Ishikawa (cell line): Measurements from ENCODE around the gene ASRGL1.

Source experiments
- EGR1 ChIP-seq: IDR thresholded peaks from 2 replicates; pipeline ENCODE4 v1.6.1; 2012
- FOXM1 ChIP-seq: IDR thresholded peaks from 2 replicates; pipeline ENCODE4 v1.6.1; 2012; ENCODE audit warnings: low read depth, borderline replicate concordance
- NFIC ChIP-seq: IDR thresholded peaks from 2 replicates; pipeline ENCODE4 v1.6.1; 2012
- TAF1 ChIP-seq: IDR thresholded peaks from 2 replicates; pipeline ENCODE4 v1.6.1; 2012; ENCODE audit warnings: low read depth, mild to moderate bottlenecking
- TEAD4 ChIP-seq: IDR thresholded peaks from 2 replicates; pipeline ENCODE4 v1.6.1; 2012
- YY1 ChIP-seq: IDR thresholded peaks from 2 replicates; pipeline ENCODE4 v1.6.1; 2012; ENCODE audit warnings: low read depth
- ZBTB7A ChIP-seq: IDR thresholded peaks from 2 replicates; pipeline ENCODE4 v1.6.1; 2012; ENCODE audit warnings: low read depth
- TF ChIP-seq, protein P1 (sequence below): IDR thresholded peaks from 2 replicates; pipeline ENCODE4 v1.6.1; 2012; ENCODE audit warnings: low read depth, mild to moderate bottlenecking

DNA sequence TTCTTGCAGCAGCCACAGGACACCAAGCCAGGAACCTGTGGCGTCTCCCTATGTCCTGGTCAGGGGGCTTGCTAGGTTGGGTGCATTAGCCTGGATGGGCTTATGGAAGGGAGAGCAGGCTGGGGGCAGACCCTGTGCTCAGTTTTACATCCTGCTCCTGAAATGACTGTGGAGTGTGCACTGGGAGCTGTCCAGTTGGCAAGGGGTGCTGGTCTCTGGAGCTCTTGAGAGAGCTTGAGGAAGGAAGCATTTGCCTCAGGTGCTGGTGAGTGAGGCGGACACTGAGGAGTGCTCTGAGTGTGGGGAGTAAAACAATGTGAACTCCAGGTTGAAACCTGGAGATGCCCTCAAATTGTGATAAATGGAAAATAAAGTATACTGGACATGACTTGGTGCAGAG, 41.7 kb upstream of the ASRGL1 start:
- TF ChIP-seq EGR1 (no peak), TAF1 (no peak), TEAD4 (no peak), YY1 (no peak), NFIC (no peak), ZBTB7A (no peak), FOXM1 (no peak)
- TF ChIP-seq, protein P1, sequence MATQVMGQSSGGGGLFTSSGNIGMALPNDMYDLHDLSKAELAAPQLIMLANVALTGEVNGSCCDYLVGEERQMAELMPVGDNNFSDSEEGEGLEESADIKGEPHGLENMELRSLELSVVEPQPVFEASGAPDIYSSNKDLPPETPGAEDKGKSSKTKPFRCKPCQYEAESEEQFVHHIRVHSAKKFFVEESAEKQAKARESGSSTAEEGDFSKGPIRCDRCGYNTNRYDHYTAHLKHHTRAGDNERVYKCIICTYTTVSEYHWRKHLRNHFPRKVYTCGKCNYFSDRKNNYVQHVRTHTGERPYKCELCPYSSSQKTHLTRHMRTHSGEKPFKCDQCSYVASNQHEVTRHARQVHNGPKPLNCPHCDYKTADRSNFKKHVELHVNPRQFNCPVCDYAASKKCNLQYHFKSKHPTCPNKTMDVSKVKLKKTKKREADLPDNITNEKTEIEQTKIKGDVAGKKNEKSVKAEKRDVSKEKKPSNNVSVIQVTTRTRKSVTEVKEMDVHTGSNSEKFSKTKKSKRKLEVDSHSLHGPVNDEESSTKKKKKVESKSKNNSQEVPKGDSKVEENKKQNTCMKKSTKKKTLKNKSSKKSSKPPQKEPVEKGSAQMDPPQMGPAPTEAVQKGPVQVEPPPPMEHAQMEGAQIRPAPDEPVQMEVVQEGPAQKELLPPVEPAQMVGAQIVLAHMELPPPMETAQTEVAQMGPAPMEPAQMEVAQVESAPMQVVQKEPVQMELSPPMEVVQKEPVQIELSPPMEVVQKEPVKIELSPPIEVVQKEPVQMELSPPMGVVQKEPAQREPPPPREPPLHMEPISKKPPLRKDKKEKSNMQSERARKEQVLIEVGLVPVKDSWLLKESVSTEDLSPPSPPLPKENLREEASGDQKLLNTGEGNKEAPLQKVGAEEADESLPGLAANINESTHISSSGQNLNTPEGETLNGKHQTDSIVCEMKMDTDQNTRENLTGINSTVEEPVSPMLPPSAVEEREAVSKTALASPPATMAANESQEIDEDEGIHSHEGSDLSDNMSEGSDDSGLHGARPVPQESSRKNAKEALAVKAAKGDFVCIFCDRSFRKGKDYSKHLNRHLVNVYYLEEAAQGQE = peak; percentile 91
